Loucy (cell line): ENCODE measurements around the gene ADGB.

Experiments
- EZH2phosphoT487 ChIP-seq: fragments of 200-600 bp; IDR thresholded peaks from 2 replicates; pipeline ENCODE4 v1.6.1; 2018; ENCODE audit warnings: antibody characterized with exemption, mild to moderate bottlenecking, moderate library complexity, borderline replicate concordance
- TF ChIP-seq, protein P1 (sequence below): fragments of 200-600 bp; sonication (generic); conservative IDR thresholded peaks from 2 replicates; pipeline ENCODE4 v1.5.1; 2014; ENCODE audit warnings: mild to moderate bottlenecking, antibody characterized with exemption, low read length

DNA sequence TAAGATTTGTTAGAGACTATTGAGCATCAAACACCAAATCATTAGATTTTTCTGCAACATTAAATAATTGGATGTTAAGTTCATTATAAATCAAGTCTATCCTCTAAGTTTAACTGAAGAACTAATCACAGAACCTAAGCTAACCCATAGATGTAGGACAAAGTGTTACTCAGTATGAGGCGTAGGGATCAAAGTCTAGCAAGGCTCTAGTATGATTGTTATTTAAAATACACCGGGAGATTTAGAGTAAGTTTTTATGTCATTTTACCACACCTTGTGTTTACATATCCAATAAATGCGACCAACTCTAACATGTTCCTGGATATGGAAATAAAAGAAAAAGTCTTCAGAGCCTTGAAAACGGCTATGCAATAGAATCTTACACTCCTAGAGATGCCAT lies 2.6 kb downstream of the ADGB start:
- TF ChIP-seq, protein P1, sequence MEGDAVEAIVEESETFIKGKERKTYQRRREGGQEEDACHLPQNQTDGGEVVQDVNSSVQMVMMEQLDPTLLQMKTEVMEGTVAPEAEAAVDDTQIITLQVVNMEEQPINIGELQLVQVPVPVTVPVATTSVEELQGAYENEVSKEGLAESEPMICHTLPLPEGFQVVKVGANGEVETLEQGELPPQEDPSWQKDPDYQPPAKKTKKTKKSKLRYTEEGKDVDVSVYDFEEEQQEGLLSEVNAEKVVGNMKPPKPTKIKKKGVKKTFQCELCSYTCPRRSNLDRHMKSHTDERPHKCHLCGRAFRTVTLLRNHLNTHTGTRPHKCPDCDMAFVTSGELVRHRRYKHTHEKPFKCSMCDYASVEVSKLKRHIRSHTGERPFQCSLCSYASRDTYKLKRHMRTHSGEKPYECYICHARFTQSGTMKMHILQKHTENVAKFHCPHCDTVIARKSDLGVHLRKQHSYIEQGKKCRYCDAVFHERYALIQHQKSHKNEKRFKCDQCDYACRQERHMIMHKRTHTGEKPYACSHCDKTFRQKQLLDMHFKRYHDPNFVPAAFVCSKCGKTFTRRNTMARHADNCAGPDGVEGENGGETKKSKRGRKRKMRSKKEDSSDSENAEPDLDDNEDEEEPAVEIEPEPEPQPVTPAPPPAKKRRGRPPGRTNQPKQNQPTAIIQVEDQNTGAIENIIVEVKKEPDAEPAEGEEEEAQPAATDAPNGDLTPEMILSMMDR, result no peak
- no peak for TF ChIP-seq EZH2phosphoT487
